Measurements from ENCODE around the gene ZFAND4.
"Not testable (repeated sequence)": the region's sequence is repeated elsewhere in the genome, so short reads cannot be mapped to it uniquely, and the experiment has no call there.

Gene ZFAND4

GRCh38 chr10:45586028-45586824 lies 86.3 kb downstream of the ZFAND4 start:
- DNase-seq, result no peak

- no peak for DNase-seq
These were observed 87.4 kb downstream of the ZFAND4 start for GRCh38 chr10:45585131-45585530.

DNA sequence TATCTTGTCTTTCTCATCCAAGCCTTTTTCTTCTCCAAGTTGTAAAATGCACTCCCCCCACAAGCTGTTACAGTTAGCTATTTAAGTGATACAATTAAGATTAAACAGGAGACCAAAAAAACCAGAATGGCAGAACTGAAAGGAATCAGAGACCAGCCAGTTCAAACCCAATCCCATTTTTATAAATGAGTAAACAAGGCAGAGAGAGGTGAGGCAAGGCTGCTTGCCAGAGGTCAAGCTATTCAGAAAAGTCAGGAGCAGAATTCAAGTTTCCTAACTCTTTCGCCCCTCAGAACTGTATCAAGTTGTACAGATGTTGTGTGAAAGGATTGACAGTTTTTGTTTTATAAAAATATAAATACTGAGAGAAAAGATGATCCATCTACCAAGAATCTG lies 90.2 kb downstream of the ZFAND4 start:
- DNase-seq, result no peak

DNA sequence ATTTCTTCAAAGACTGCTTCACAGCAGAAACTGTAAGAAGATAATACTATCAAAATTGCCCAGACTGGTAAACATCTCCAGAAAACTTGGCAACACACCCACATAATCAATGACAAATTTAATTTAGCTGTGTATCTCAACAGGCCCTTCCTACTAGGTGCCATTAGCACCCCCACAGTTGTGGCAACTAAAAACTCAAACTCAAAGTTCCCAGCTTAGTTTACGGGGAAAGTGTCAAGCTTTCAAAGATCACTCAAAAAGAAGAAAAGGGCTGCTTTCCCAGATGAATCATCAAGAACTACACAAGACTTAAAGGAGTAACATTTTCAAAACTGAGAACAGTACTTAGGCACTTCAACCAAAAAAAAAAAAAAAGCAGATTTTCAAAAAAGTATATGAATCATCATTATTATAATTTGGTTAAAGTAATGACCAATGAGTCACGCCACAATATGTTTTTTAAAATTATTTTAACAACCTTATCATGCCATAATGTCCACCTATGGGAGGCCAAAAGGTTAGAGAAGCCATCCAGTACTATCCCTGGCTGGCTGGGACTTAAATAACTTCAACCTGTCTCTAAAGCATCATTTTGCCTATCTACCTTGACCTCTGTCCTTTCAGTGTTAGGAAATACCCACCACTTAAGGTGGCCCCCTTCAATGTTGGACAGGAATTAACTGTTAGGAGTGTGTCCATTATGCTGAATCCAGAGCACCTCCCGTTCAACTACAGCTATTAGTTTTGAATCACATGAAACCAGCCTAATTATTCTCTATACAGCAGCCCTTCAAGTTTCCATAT lies 90.8 kb downstream of the ZFAND4 start:
- no peak for DNase-seq

DNA sequence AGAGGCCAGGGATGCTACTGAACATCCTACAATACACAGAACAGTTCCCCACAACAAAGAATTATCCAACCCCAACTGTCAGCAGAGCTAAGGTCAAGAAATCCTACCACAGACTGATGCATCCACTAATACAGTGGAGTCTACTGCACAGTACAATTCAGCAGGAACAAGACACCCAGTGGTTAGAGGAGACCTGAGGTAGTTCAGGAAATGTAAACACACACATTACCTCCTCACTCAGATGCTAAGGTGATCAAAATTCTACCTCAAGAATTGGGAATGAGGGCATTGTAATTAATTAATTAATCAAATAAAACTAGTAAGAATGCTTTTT lies 91.4 kb downstream of the ZFAND4 start:
- DNase-seq, result no peak

GRCh38 chr10:45580371-45581215 lies 92.0 kb downstream of the ZFAND4 start:
- no peak for DNase-seq

- DNase-seq, result no peak
These were observed 94.1 kb downstream of the ZFAND4 start for GRCh38 chr10:45578384-45578971.

DNA sequence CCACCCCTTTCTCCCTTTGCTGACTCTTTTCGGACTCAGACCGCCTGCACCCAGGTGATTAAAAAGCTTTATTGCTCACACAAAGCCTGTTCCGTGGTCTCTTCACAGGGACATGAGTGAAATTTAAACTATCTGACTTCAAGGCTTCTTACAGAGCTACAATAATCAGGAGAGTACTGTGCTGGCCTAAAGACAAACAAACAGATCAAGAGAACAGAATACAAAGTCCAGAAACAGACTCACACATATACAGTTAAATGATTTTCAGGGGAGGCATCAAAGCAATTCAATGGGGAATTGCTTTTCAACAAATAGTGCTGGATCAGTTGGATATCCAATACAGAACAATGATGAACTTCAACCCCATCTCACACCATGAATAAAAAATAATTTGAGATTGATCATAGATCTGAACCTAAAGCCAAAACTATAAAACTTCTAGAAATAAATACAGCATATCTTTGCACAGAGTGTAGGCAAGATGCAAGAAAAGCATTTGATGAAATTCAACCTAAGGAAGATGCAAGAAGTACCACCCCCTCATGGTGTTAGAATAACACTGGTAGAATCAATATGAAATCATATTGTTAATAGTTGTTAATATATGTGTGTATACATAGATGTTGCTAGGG lies 96.5 kb downstream of the ZFAND4 start:
- DNase-seq, result no peak

DNA sequence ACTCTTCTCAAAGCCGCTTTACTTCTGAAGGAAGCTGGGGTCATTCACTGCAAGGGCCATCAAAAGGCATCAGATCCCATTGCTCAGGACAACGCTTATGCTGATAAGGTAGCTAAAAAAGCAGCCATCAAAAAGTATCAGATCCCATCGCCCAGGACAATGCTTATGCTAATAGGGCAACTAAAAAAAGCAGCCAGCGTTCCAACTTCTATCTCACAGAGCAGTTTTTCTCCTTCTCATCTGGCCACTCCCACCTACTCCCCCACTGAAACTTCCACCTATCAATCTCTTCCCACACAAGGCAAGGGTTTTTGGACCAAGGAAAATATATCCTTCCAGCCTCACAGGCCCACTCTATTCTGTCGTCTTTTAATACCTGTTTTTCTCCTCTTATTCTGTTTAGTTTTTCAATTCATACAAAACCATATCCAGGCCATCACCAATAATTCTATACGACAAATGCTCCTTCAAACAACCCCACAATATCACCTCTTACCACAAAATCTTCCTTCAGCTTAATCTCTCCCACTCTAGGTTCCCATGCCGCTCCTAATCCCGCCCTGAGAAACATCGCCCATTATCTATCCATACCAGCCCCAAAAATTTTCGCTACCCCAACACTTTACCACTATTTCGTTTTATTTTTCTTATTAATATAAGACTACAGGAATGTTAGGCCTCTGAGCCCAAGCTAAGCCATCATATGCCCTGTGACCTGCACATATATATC lies 97.4 kb downstream of the ZFAND4 start:
- DNase-seq, result not testable (repeated sequence)

GRCh38 chr10:45569471-45569870 lies 103.1 kb downstream of the ZFAND4 start:
- no peak for DNase-seq

- no peak for DNase-seq
These were observed 106.2 kb downstream of the ZFAND4 start for GRCh38 chr10:45566415-45566814.
